Heart left ventricle (tissue), 16 donors: ENCODE measurements around the gene TICAM2. TPM values are rescaled to one million over a fixed set of nuclear protein-coding genes. Genes with fewer than 3 reads are reported as not detected.

ENCODE experiments used
- ATAC-seq, 4 donors: fragments of 200-7000 bp; cut with Tn5 transposase; one replicate each; pipeline ENCODE4 v1.9.1; 2020 to 2022; ENCODE audit warnings: moderate library complexity in 4 of 4, mild to moderate bottlenecking in 3 of 4, moderate number of reproducible peaks in 1 of 4
- DNase-seq, 5 donors: peaks; one replicate each; pipeline ENCODE4 v3.0.0-alpha.2; 2020
- H3K27ac ChIP-seq, 12 donors: fragments of 200-600 bp; sonication (generic) in 4 of 12; one replicate each; pipeline versions ENCODE4 v1.5.0 to v1.8.0; 2016 to 2022; ENCODE audit warnings: mild to moderate bottlenecking in 2 of 12
- H3K27me3 ChIP-seq, 9 donors: fragments of 200-600 bp; sonication (generic) in 2 of 9; one replicate each; pipeline versions ENCODE4 v1.5.1 to v1.8.0; 2016 to 2022; ENCODE audit warnings: mild to moderate bottlenecking in 3 of 9
- H3K36me3 ChIP-seq, 9 donors: fragments of 200-600 bp; sonication (generic) in 2 of 9; one replicate each; pipeline versions ENCODE4 v1.5.0 to v1.8.0; 2018 to 2022; ENCODE audit warnings: mild to moderate bottlenecking in 2 of 9
- H3K4me1 ChIP-seq, 12 donors: fragments of 200-600 bp; sonication (generic) in 4 of 12; one replicate each; pipeline versions ENCODE4 v1.5.0 to v1.8.0; 2016 to 2022; ENCODE audit warnings: mild to moderate bottlenecking in 3 of 12
- H3K4me3 ChIP-seq, 12 donors: fragments of 200-600 bp; sonication (generic) in 4 of 12; one replicate each; pipeline versions ENCODE4 v1.5.0 to v1.8.0; 2017 to 2022; ENCODE audit warnings: mild to moderate bottlenecking in 9 of 12, moderate library complexity in 4 of 12
- H3K9me3 ChIP-seq, 12 donors: fragments of 200-600 bp; sonication (generic) in 4 of 12; one replicate each; pipeline versions ENCODE4 v1.5.0 to v1.8.0; 2016 to 2022; ENCODE audit warnings: mild to moderate bottlenecking in 1 of 12
- CTCF ChIP-seq, 12 donors: fragments of 200-600 bp; sonication (generic) in 4 of 12; IDR thresholded peaks; one replicate each; pipeline versions ENCODE4 v1.5.0 to v1.8.0; 2018 to 2022; ENCODE audit warnings: antibody characterized with exemption in 12 of 12, mild to moderate bottlenecking in 5 of 12
- POLR2A ChIP-seq, 2 donors: fragments of 450-650 bp; IDR thresholded peaks; one replicate each; pipeline ENCODE4 v1.6.1; 2017; ENCODE audit warnings: antibody characterized with exemption in 2 of 2, mild to moderate bottlenecking in 2 of 2, moderate library complexity in 2 of 2
- WGBS, 4 donors: extraction: QIAGEN DNeasy Blood & Tissue Kit in 2 of 4; methylation state at CpG; one replicate each; pipeline versions ENCODE4 v1.1.5 to v1.1.7; 2013 to 2018; 5-methylcytosine and 5-hydroxymethylcytosine counted together
- intact Hi-C, 10 donors: fragments of 100-400 bp; cut with DNase I; formaldehyde crosslinking; loops; one replicate each; pipeline versions ENCODE4 v1.11.1 to v1.14.2; 2022
- polyA plus RNA-seq, 2 donors: library from polyadenylated mRNA; stranded (reverse); fragments of 200-250 nt; gene quantifications; one replicate each; pipeline ENCODE4 v1.2.3, GENCODE V29; 2013
- total RNA-seq, 9 donors: library from RNA; depleted of rRNA in 2 of 9; stranded (reverse); fragments of >200 nt in 2 of 9; fragmentation: NEBNext Ultra II Directional in 3 of 9; extraction: Animal tissue kit (Norgen Biotek cat#: 25700) in 3 of 9; gene quantifications; one replicate each; pipeline versions ENCODE4 v1.1.0 to v1.2.4, GENCODE V29; 2016 to 2023
- donor health status: ischemic (EF 13 %, LVEDD 7.1; RV severe dilation, severe dysfunction).
- donor health status: healthy with polysubstance abuse.
- donor health status: DM: no; HTN: yes; CAD: no.
- donor health status: DM: no; HTN: no; CAD: no.
- donor health status: ischemic (EF 25% LVEDD 6.9; RV normal size, moderate dysfunction).
- donor health status: ischemic (EF 25% LVEDD 5.7; RV mildly dilated, moderate dysfunction).
- donor health status: healthy.
- donor health status: DM: yes; HTN: yes; CAD: no.
- donor health status: ischemic (EF 35%, LVEDD 5.7; RV mildly dilated, moderate dysfunction).
- donor health status: nonischemic (EF 11% LVEDD 7.7; RV severe dilation, severe dysfunction).
- donor health status: DM: yes; HTN: yes; CAD: no.
- donor health status: PGD.
- donor health status: ischemic (EF 29% LVEDD 5.4; RV normal size, mild dysfunction).
- donor health status: nonischemic (EF 23%, LVEDD 6.1; RV moderate dilation, normal function).

TICAM2 gene
- total and polyA plus RNA-seq, 11 donors = 0.75 to 4.1 (median 1.9) TPM

GRCh38 chr5:115579747-115580173, 22.5 kb downstream of the TICAM2 start:
- Histone ChIP-seq H3K4me3 (no peak overlapping the region), H3K36me3 (peaks cover 0 to 13% (median 9%) of the 10 kb centered on the region in 9 donors), H3K9me3 (peaks cover 0 to 4% (median 0%) of the 10 kb centered on the region in 12 donors), H3K4me1 (peaks cover 0 to 6% (median 0%) of the 10 kb centered on the region in 12 donors), H3K27ac (no peak overlapping the region), H3K27me3 (no peaks in the 10 kb centered on the region)
- TF ChIP-seq POLR2A (IDR thresholded peaks at IDR 0.05) (no peak), CTCF (IDR thresholded peaks at IDR 0.05) (no peak)
- ATAC-seq (no peak), DNase-seq (no peak)
- intact Hi-C loops = loop anchor here in 3 of 10 donors (5.0 to 10.0 kb wide), 3 partner anchors 202 to 485 kb away; no protein-coding TSS in a partner anchor
- WGBS, 4 donors = 81 to 87% (median 86%) methylated on average over 6 of the region's 6 CpGs

- intact Hi-C loops = loop anchor here in 2 of 10 donors (5.0 kb wide), 2 partner anchors 202 to 272 kb away; no protein-coding TSS in a partner anchor
- Histone ChIP-seq H3K36me3 (peaks cover 0 to 13% (median 9%) of the 10 kb centered on the region in 9 donors), H3K4me1 (peaks cover 0 to 7% (median 0%) of the 10 kb centered on the region in 12 donors), H3K9me3 (peaks cover 0 to 4% (median 0%) of the 10 kb centered on the region in 12 donors), H3K27me3 (no peaks in the 10 kb centered on the region), H3K27ac (no peak overlapping the region), H3K4me3 (no peak overlapping the region)
- ATAC-seq (no peak), DNase-seq (no peak)
- WGBS, 4 donors = 74 to 82% (median 76%) methylated on average over 3 of the region's 3 CpGs
- no peak for TF ChIP-seq CTCF (IDR thresholded peaks at IDR 0.05)
- TF ChIP-seq POLR2A (IDR thresholded peaks at IDR 0.05) = no peak
Observed at GRCh38 chr5:115579216-115579615, 23.1 kb downstream of the TICAM2 start.

- Histone ChIP-seq H3K27ac (no peak overlapping the region), H3K27me3 (no peaks in the 10 kb centered on the region), H3K36me3 (peaks cover 0 to 13% (median 9%) of the 10 kb centered on the region in 9 donors), H3K4me1 (peaks cover 0 to 7% (median 0%) of the 10 kb centered on the region in 12 donors), H3K4me3 (no peak overlapping the region), H3K9me3 (peaks cover 0 to 4% (median 0%) of the 10 kb centered on the region in 12 donors)
- ATAC-seq (no peak), DNase-seq (no peak)
- TF ChIP-seq CTCF (IDR thresholded peaks at IDR 0.05) (no peak), POLR2A (IDR thresholded peaks at IDR 0.05) (no peak)
- whole genome bisulfite sequencing, 4 donors = 90 to 93% (median 91%) methylated on average over 3 of the region's 3 CpGs
- intact Hi-C loops = loop anchor here in 2 of 10 donors (5.0 kb wide), 2 partner anchors 201 to 271 kb away; no protein-coding TSS in a partner anchor
Observed at GRCh38 chr5:115578657-115579056, 23.6 kb downstream of the TICAM2 start.

- TF ChIP-seq CTCF (IDR thresholded peaks at IDR 0.05) (no peak), POLR2A (IDR thresholded peaks at IDR 0.05) (no peak)
- Histone ChIP-seq H3K9me3 (peaks cover 0 to 4% (median 0%) of the 10 kb centered on the region in 12 donors), H3K4me3 (no peak overlapping the region), H3K4me1 (peaks cover 0 to 11% (median 0%) of the 10 kb centered on the region in 12 donors), H3K27ac (no peak overlapping the region), H3K36me3 (peaks cover 0 to 13% (median 9%) of the 10 kb centered on the region in 9 donors), H3K27me3 (no peaks in the 10 kb centered on the region)
- WGBS, 4 donors = 96 to 99% (median 97%) methylated on average over 6 of the region's 6 CpGs
- DNase-seq = no peak
- ATAC-seq = no peak
- intact Hi-C loops = loop anchor here in 3 of 10 donors (2.0 to 5.0 kb wide), 3 partner anchors 200 to 270 kb away; no protein-coding TSS in a partner anchor
Observed at GRCh38 chr5:115577741-115578140, 24.5 kb downstream of the TICAM2 start.
